ENCODE data around the gene ACBD3.

DNA sequence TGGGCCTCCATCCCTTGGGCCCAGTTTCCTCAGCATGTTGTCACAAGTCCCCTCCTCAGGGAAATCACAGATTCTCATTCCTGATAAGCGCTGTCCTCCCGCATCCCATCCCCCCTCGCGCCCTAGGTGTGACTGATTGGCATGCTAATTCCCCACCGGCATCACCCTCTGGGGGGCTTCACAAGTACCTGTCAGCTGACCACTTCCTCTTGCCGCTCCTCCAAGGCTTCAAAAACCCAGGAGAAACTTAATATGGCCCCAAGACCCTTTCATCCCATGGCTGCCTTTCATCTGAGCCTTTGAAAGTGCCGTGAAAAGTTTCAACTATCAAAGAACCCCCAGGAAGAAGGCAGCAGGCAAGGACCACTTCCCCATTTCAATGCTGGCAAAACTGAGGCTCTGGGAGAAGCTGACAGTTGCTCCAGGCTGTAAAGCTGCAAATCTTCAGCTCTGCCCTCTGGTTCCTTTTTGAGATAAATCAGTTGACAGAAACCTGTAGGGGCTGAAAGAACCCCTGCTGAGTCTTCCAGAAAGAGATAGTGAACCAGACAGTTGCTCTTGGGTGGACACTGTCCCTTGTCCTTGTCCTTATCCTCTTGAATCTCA lies 24.1 kb upstream of the ACBD3 start:
- TF ChIP-seq, protein P1, sequence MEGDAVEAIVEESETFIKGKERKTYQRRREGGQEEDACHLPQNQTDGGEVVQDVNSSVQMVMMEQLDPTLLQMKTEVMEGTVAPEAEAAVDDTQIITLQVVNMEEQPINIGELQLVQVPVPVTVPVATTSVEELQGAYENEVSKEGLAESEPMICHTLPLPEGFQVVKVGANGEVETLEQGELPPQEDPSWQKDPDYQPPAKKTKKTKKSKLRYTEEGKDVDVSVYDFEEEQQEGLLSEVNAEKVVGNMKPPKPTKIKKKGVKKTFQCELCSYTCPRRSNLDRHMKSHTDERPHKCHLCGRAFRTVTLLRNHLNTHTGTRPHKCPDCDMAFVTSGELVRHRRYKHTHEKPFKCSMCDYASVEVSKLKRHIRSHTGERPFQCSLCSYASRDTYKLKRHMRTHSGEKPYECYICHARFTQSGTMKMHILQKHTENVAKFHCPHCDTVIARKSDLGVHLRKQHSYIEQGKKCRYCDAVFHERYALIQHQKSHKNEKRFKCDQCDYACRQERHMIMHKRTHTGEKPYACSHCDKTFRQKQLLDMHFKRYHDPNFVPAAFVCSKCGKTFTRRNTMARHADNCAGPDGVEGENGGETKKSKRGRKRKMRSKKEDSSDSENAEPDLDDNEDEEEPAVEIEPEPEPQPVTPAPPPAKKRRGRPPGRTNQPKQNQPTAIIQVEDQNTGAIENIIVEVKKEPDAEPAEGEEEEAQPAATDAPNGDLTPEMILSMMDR (conservative IDR thresholded peaks at IDR 0.05 in 1 of 2, IDR thresholded peaks at IDR 0.05 in 1 of 2; ENCODE audit: extremely low read depth in 1 of 2, insufficient read depth in 1 of 2, low read depth in 1 of 2, low read length in 2 of 2): no peak
- TF ChIP-seq EZH2 (IDR thresholded peaks at IDR 0.05; ENCODE audit: borderline replicate concordance, low read length): no peak
